Muscle layer of duodenum (tissue), 2 donors: ENCODE data around the gene ZNF221.
"Not testable (repeated sequence)": the region's sequence is repeated elsewhere in the genome, so short reads cannot be mapped to it uniquely, and the experiment has no call there.

Experiments
- H3K27ac ChIP-seq: one replicate; pipeline ENCODE4 v1.7.0; 2013; ENCODE audit warnings: mild to moderate bottlenecking, low read length
- H3K27me3 ChIP-seq: one replicate; pipeline ENCODE4 v1.7.0; 2013; ENCODE audit warnings: low read depth, mild to moderate bottlenecking, control low read depth, low read length
- H3K36me3 ChIP-seq, 2 donors: one replicate each; pipeline ENCODE4 v1.7.0; 2013; ENCODE audit warnings: low read length in 2 of 2, control low read depth in 1 of 2, mild to moderate bottlenecking in 1 of 2; ENCODE audit not compliant: insufficient read depth in 2 of 2, control insufficient read depth in 1 of 2
- H3K4me1 ChIP-seq, 2 donors: one replicate each; pipeline ENCODE4 v1.7.0; 2013; ENCODE audit warnings: low read length in 2 of 2, mild to moderate bottlenecking in 2 of 2, control low read depth in 1 of 2, moderate library complexity in 1 of 2; ENCODE audit not compliant: insufficient read depth in 2 of 2, control insufficient read depth in 1 of 2
- H3K4me3 ChIP-seq, 2 donors: one replicate each; pipeline ENCODE4 v1.7.0; 2013; ENCODE audit warnings: low read length in 2 of 2, low read depth in 1 of 2, mild to moderate bottlenecking in 1 of 2
- H3K9me3 ChIP-seq, 2 donors: one replicate each; pipeline ENCODE4 v1.7.0; 2013; ENCODE audit warnings: low read length in 2 of 2, control low read depth in 1 of 2, mild to moderate bottlenecking in 1 of 2; ENCODE audit not compliant: control insufficient read depth in 1 of 2
- donor health status: healthy.

The ZNF221 gene

GRCh38 chr19:43934055-43934984, 16.7 kb upstream of the ZNF221 start:
- H3K4me3 ChIP-seq: peak overlapping the region; percentile 82 to 83
- H3K9me3 ChIP-seq: peaks cover 0 to 2% of the 10 kb centered on the region in 2 donors
- H3K36me3 ChIP-seq: peaks cover 29 to 38% of the 10 kb centered on the region in 2 donors
- peaks cover 8 to 15% of the 10 kb centered on the region in 2 donors for H3K4me1 ChIP-seq
- no peaks in the 10 kb centered on the region for H3K27me3 ChIP-seq
- peak overlapping the region; percentile 74 for H3K27ac ChIP-seq

- Histone ChIP-seq H3K27me3 (no peaks in the 10 kb centered on the region), H3K36me3 (peaks cover 21 to 30% of the 10 kb centered on the region in 2 donors), H3K27ac (peak within 1 kb of the TSS; percentile 74), H3K4me3 (peak within 1 kb of the TSS; percentile 82 to 83), H3K9me3 (peaks cover 0 to 3% of the 10 kb centered on the region in 2 donors), H3K4me1 (peaks cover 8 to 15% of the 10 kb centered on the region in 2 donors)
Observed at GRCh38 chr19:43934985-43935708, 15.9 kb upstream of the ZNF221 start, which contains the start of gene ZNF45. ZNF45 (minus strand) TSS chr19:43935282; CDS start chr19:43922185, 13,097 bp downstream.

- Histone ChIP-seq H3K36me3 (peaks cover 12 to 20% of the 10 kb centered on the region in 2 donors), H3K27ac (no peak overlapping the region), H3K4me3 (no peak overlapping the region), H3K9me3 (peaks cover 0 to 2% of the 10 kb centered on the region in 2 donors), H3K4me1 (peaks cover 8 to 15% of the 10 kb centered on the region in 2 donors), H3K27me3 (no peaks in the 10 kb centered on the region)
Observed at GRCh38 chr19:43936188-43936587, 14.8 kb upstream of the ZNF221 start.

GRCh38 chr19:43939557-43940260, 11.3 kb upstream of the ZNF221 start:
- no peaks in the 10 kb centered on the region for H3K36me3 ChIP-seq
- H3K9me3 ChIP-seq: peaks cover 0 to 2% of the 10 kb centered on the region in 2 donors
- no peaks in the 10 kb centered on the region for H3K27me3 ChIP-seq
- no peaks in the 10 kb centered on the region for H3K4me1 ChIP-seq
- no peak overlapping the region for H3K27ac ChIP-seq
- no peak overlapping the region for H3K4me3 ChIP-seq

GRCh38 chr19:43940719-43941118, 10.3 kb upstream of the ZNF221 start:
- no peaks in the 10 kb centered on the region for H3K27me3 ChIP-seq
- no peak overlapping the region for H3K4me3 ChIP-seq
- H3K9me3 ChIP-seq: peaks cover 0 to 2% of the 10 kb centered on the region in 2 donors
- no peaks in the 10 kb centered on the region for H3K4me1 ChIP-seq
- H3K27ac ChIP-seq: no peak overlapping the region
- no peaks in the 10 kb centered on the region for H3K36me3 ChIP-seq

GRCh38 chr19:43941209-43941608, 9.8 kb upstream of the ZNF221 start:
- H3K4me3 ChIP-seq: no peak overlapping the region
- no peaks in the 10 kb centered on the region for H3K4me1 ChIP-seq
- H3K36me3 ChIP-seq: no peaks in the 10 kb centered on the region
- H3K27ac ChIP-seq: no peak overlapping the region
- no peaks in the 10 kb centered on the region for H3K27me3 ChIP-seq
- peaks cover 0 to 2% of the 10 kb centered on the region in 2 donors for H3K9me3 ChIP-seq

- not testable (repeated sequence) for H3K27ac ChIP-seq, H3K4me1 ChIP-seq, H3K9me3 ChIP-seq, H3K27me3 ChIP-seq, H3K4me3 ChIP-seq, H3K36me3 ChIP-seq
Observed at GRCh38 chr19:43947412-43947811, 3.6 kb upstream of the ZNF221 start.

GRCh38 chr19:43949803-43950202, 1.2 kb upstream of the ZNF221 start:
- not testable (repeated sequence) for H3K4me3 ChIP-seq, H3K27me3 ChIP-seq, H3K27ac ChIP-seq, H3K36me3 ChIP-seq, H3K4me1 ChIP-seq
- peaks cover 6 to 12% of the 10 kb centered on the region in 2 donors for H3K9me3 ChIP-seq

GRCh38 chr19:43956827-43957226, 5.8 kb downstream of the ZNF221 start:
- no peaks in the 10 kb centered on the region for H3K4me1 ChIP-seq
- no peak overlapping the region for H3K4me3 ChIP-seq
- no peak overlapping the region for H3K27ac ChIP-seq
- peaks cover 0 to 47% of the 10 kb centered on the region in 2 donors for H3K36me3 ChIP-seq
- peaks cover 22 to 62% of the 10 kb centered on the region in 2 donors for H3K9me3 ChIP-seq
- no peaks in the 10 kb centered on the region for H3K27me3 ChIP-seq

GRCh38 chr19:43957891-43958290, 6.9 kb downstream of the ZNF221 start:
- H3K4me3 ChIP-seq: peak overlapping the region in 1 of 2 donors; percentile 60
- no peaks in the 10 kb centered on the region for H3K4me1 ChIP-seq
- peaks cover 29 to 73% of the 10 kb centered on the region in 2 donors for H3K9me3 ChIP-seq
- no peak overlapping the region for H3K27ac ChIP-seq
- no peaks in the 10 kb centered on the region for H3K27me3 ChIP-seq
- H3K36me3 ChIP-seq: peaks cover 0 to 58% of the 10 kb centered on the region in 2 donors

- Histone ChIP-seq H3K4me3 (peak overlapping the region in 1 of 2 donors; percentile 60), H3K36me3 (peaks cover 17 to 67% of the 10 kb centered on the region in 2 donors), H3K9me3 (peaks cover 41 to 82% of the 10 kb centered on the region in 2 donors), H3K27me3 (no peaks in the 10 kb centered on the region), H3K27ac (no peak overlapping the region), H3K4me1 (no peaks in the 10 kb centered on the region)
Observed at GRCh38 chr19:43960411-43960810, 9.4 kb downstream of the ZNF221 start.
